ENCODE measurements around the gene DDIAS. TPM values are rescaled to one million over a fixed set of nuclear protein-coding genes. Genes with fewer than 3 reads are reported as not detected.

The DDIAS gene
- total RNA-seq, 1 donor from 2014 or later: 0.11 TPM

- no peaks in the 10 kb centered on the region for H3K9me3 ChIP-seq
- H3K4me1 ChIP-seq: no peaks in the 10 kb centered on the region
- no peak overlapping the region for H3K4me3 ChIP-seq
- no peaks in the 10 kb centered on the region for H3K36me3 ChIP-seq
- no peak for DNase-seq (ENCODE audit: low spot score in 2 of 2)
- intact Hi-C loops (cut with DNase I): no loop called here
- H3K27me3 ChIP-seq: no peaks in the 10 kb centered on the region
- no peak for TF ChIP-seq CTCF (IDR thresholded peaks at IDR 0.05)
- H3K27ac ChIP-seq: no peak overlapping the region
These were observed 10.6 kb upstream of the DDIAS start for GRCh38 chr11:82890936-82891335.

GRCh38 chr11:82892611-82893169 lies 8.8 kb upstream of the DDIAS start:
- H3K4me3 ChIP-seq: no peak overlapping the region
- no peaks in the 10 kb centered on the region for H3K36me3 ChIP-seq
- DNase-seq (ENCODE audit: low spot score in 2 of 2): no peak
- intact Hi-C loops (cut with DNase I): no loop called here
- no peaks in the 10 kb centered on the region for H3K9me3 ChIP-seq
- no peaks in the 10 kb centered on the region for H3K4me1 ChIP-seq
- no peaks in the 10 kb centered on the region for H3K27me3 ChIP-seq
- no peak overlapping the region for H3K27ac ChIP-seq
- no peak for TF ChIP-seq CTCF (IDR thresholded peaks at IDR 0.05)

GRCh38 chr11:82895437-82896091 lies 6.0 kb upstream of the DDIAS start:
- Histone ChIP-seq H3K4me1 (peaks cover 0 to 3% of the 10 kb centered on the region in 2 donors), H3K9me3 (no peaks in the 10 kb centered on the region), H3K27ac (no peak overlapping the region), H3K36me3 (no peaks in the 10 kb centered on the region), H3K4me3 (no peak overlapping the region), H3K27me3 (no peaks in the 10 kb centered on the region)
- no peak for TF ChIP-seq CTCF (IDR thresholded peaks at IDR 0.05)
- intact Hi-C loops (cut with DNase I): no loop called here
- DNase-seq (ENCODE audit: low spot score in 2 of 2): no peak

- intact Hi-C loops (cut with DNase I): no loop called here
- peaks cover 0 to 3% of the 10 kb centered on the region in 2 donors for H3K4me1 ChIP-seq
- no peak for DNase-seq (ENCODE audit: low spot score in 2 of 2)
- no peaks in the 10 kb centered on the region for H3K9me3 ChIP-seq
- H3K36me3 ChIP-seq: no peaks in the 10 kb centered on the region
- H3K4me3 ChIP-seq: no peak overlapping the region
- TF ChIP-seq CTCF (IDR thresholded peaks at IDR 0.05): no peak
- no peak overlapping the region for H3K27ac ChIP-seq
- no peaks in the 10 kb centered on the region for H3K27me3 ChIP-seq
These were observed 5.4 kb upstream of the DDIAS start for GRCh38 chr11:82896183-82896582.

GRCh38 chr11:82898241-82898640 lies 3.3 kb upstream of the DDIAS start:
- Histone ChIP-seq H3K36me3 (no peaks in the 10 kb centered on the region), H3K9me3 (no peaks in the 10 kb centered on the region), H3K27ac (no peak overlapping the region), H3K27me3 (no peaks in the 10 kb centered on the region), H3K4me3 (peak overlapping the region in 1 of 2 donors; percentile 70), H3K4me1 (peaks cover 0 to 3% of the 10 kb centered on the region in 2 donors)
- intact Hi-C loops (cut with DNase I): no loop called here
- DNase-seq (ENCODE audit: low spot score in 2 of 2): no peak
- no peak for TF ChIP-seq CTCF (IDR thresholded peaks at IDR 0.05)
